ENCODE results near the gene CALD1.

Gene CALD1

GRCh38 chr7:134903073-134903790 is 123.8 kb downstream of the CALD1 start:
- TF ChIP-seq ZC3H10 (CRISPR knock-in tag; IDR thresholded peaks at IDR 0.05) (no peak), OSR1 (CRISPR knock-in tag; IDR thresholded peaks at IDR 0.05) (no peak), ZNF565 (CRISPR knock-in tag; conservative IDR thresholded peaks at IDR 0.05; ENCODE audit: low read depth) (no peak), RARB (CRISPR knock-in tag; IDR thresholded peaks at IDR 0.05) (no peak), TCF4 (CRISPR knock-in tag; IDR thresholded peaks at IDR 0.05; ENCODE audit: borderline replicate concordance) (no peak), ARNTL (CRISPR knock-in tag; IDR thresholded peaks at IDR 0.05; ENCODE audit: borderline replicate concordance, low read depth) (no peak), PPARA (CRISPR knock-in tag; IDR thresholded peaks at IDR 0.05; ENCODE audit: borderline replicate concordance) (no peak), ZFP30 (CRISPR knock-in tag; IDR thresholded peaks at IDR 0.05) (no peak), TOX (CRISPR knock-in tag; IDR thresholded peaks at IDR 0.05; ENCODE audit: borderline replicate concordance) (no peak), GLIS3 (CRISPR knock-in tag; IDR thresholded peaks at IDR 0.05) (no peak), POU6F1 (CRISPR knock-in tag; IDR thresholded peaks at IDR 0.05; ENCODE audit: borderline replicate concordance, low read depth) (no peak), CSDC2 (CRISPR knock-in tag; IDR thresholded peaks at IDR 0.05) (no peak), BACH2 (CRISPR knock-in tag; IDR thresholded peaks at IDR 0.05; ENCODE audit: borderline replicate concordance) (no peak), ZNF8 (CRISPR knock-in tag; IDR thresholded peaks at IDR 0.05) (no peak), ESRRG (CRISPR knock-in tag; IDR thresholded peaks at IDR 0.05) (no peak), ZNF70 (CRISPR knock-in tag; IDR thresholded peaks at IDR 0.05) (no peak)
- TF ChIP-seq, protein P1, sequence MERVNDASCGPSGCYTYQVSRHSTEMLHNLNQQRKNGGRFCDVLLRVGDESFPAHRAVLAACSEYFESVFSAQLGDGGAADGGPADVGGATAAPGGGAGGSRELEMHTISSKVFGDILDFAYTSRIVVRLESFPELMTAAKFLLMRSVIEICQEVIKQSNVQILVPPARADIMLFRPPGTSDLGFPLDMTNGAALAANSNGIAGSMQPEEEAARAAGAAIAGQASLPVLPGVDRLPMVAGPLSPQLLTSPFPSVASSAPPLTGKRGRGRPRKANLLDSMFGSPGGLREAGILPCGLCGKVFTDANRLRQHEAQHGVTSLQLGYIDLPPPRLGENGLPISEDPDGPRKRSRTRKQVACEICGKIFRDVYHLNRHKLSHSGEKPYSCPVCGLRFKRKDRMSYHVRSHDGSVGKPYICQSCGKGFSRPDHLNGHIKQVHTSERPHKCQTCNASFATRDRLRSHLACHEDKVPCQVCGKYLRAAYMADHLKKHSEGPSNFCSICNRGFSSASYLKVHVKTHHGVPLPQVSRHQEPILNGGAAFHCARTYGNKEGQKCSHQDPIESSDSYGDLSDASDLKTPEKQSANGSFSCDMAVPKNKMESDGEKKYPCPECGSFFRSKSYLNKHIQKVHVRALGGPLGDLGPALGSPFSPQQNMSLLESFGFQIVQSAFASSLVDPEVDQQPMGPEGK (CRISPR knock-in tag; IDR thresholded peaks at IDR 0.05; ENCODE audit: borderline replicate concordance), result no peak
- TF ChIP-seq, protein P2, sequence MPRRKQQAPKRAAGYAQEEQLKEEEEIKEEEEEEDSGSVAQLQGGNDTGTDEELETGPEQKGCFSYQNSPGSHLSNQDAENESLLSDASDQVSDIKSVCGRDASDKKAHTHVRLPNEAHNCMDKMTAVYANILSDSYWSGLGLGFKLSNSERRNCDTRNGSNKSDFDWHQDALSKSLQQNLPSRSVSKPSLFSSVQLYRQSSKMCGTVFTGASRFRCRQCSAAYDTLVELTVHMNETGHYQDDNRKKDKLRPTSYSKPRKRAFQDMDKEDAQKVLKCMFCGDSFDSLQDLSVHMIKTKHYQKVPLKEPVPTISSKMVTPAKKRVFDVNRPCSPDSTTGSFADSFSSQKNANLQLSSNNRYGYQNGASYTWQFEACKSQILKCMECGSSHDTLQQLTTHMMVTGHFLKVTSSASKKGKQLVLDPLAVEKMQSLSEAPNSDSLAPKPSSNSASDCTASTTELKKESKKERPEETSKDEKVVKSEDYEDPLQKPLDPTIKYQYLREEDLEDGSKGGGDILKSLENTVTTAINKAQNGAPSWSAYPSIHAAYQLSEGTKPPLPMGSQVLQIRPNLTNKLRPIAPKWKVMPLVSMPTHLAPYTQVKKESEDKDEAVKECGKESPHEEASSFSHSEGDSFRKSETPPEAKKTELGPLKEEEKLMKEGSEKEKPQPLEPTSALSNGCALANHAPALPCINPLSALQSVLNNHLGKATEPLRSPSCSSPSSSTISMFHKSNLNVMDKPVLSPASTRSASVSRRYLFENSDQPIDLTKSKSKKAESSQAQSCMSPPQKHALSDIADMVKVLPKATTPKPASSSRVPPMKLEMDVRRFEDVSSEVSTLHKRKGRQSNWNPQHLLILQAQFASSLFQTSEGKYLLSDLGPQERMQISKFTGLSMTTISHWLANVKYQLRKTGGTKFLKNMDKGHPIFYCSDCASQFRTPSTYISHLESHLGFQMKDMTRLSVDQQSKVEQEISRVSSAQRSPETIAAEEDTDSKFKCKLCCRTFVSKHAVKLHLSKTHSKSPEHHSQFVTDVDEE (CRISPR knock-in tag; IDR thresholded peaks at IDR 0.05), result no peak
- TF ChIP-seq, protein P3, sequence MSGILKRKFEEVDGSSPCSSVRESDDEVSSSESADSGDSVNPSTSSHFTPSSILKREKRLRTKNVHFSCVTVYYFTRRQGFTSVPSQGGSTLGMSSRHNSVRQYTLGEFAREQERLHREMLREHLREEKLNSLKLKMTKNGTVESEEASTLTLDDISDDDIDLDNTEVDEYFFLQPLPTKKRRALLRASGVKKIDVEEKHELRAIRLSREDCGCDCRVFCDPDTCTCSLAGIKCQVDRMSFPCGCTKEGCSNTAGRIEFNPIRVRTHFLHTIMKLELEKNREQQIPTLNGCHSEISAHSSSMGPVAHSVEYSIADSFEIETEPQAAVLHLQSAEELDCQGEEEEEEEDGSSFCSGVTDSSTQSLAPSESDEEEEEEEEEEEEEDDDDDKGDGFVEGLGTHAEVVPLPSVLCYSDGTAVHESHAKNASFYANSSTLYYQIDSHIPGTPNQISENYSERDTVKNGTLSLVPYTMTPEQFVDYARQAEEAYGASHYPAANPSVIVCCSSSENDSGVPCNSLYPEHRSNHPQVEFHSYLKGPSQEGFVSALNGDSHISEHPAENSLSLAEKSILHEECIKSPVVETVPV (CRISPR knock-in tag; IDR thresholded peaks at IDR 0.05), result no peak
- no peak for ATAC-seq

GRCh38 chr7:134905375-134905774 is 125.9 kb downstream of the CALD1 start:
- TF ChIP-seq OSR1 (CRISPR knock-in tag; IDR thresholded peaks at IDR 0.05) (no peak), SNAI2 (CRISPR knock-in tag; IDR thresholded peaks at IDR 0.05) (no peak), CSDC2 (CRISPR knock-in tag; IDR thresholded peaks at IDR 0.05) (no peak), TCF4 (CRISPR knock-in tag; IDR thresholded peaks at IDR 0.05; ENCODE audit: borderline replicate concordance) (no peak), PPARA (CRISPR knock-in tag; IDR thresholded peaks at IDR 0.05; ENCODE audit: borderline replicate concordance) (no peak), ZC3H10 (CRISPR knock-in tag; IDR thresholded peaks at IDR 0.05) (no peak), ZFP3 (CRISPR knock-in tag; IDR thresholded peaks at IDR 0.05) (no peak), GLIS3 (CRISPR knock-in tag; IDR thresholded peaks at IDR 0.05) (no peak), POU6F1 (CRISPR knock-in tag; IDR thresholded peaks at IDR 0.05; ENCODE audit: borderline replicate concordance, low read depth) (no peak), ARNTL (CRISPR knock-in tag; IDR thresholded peaks at IDR 0.05; ENCODE audit: borderline replicate concordance, low read depth) (no peak), CREB5 (CRISPR knock-in tag; IDR thresholded peaks at IDR 0.05; ENCODE audit: low read depth) (no peak)
- TF ChIP-seq, protein P3 (CRISPR knock-in tag; IDR thresholded peaks at IDR 0.05), result no peak
- TF ChIP-seq, protein P1 (CRISPR knock-in tag; IDR thresholded peaks at IDR 0.05; ENCODE audit: borderline replicate concordance), result no peak
- ATAC-seq, result peak; percentile 53

Measured in SK-N-SH treated with all-trans-retinoic acid at 6 μM for 48 hours (cell line).